ENCODE data around the gene TPRG1. TPM values are rescaled to one million over a fixed set of nuclear protein-coding genes. Genes with fewer than 3 reads are reported as not detected.

TPRG1 gene
- total and polyA plus RNA-seq, 2 of the 4 experiments (the other 2 are of a cell fraction) = 0.17 TPM; not detected in 1

- Histone ChIP-seq H3K4me1 (ENCODE audit: control insufficient read depth, insufficient read depth, low read length) (no peaks in the 10 kb centered on the region), H3K18ac (ENCODE audit: low read depth, low read length) (no peak overlapping the region), H3K9ac (ENCODE audit: low read depth, low read length) (no peak overlapping the region), H3K27ac (ENCODE audit: insufficient read depth, low read length) (no peak overlapping the region), H3K27me3 (ENCODE audit: control insufficient read depth, insufficient read depth, low read length) (peaks cover 9% of the 10 kb centered on the region), H3K9me1 (ENCODE audit: insufficient read depth, low read length) (no peaks in the 10 kb centered on the region), H4K5ac (ENCODE audit: low read depth, low read length) (no peak overlapping the region), H2BK20ac (ENCODE audit: low read depth, low read length) (no peak overlapping the region), H4K8ac (ENCODE audit: low read depth in 2 of 2, low read length in 2 of 2) (no peak overlapping the region), H4K91ac (ENCODE audit: insufficient read depth, low read depth, low read length) (no peak overlapping the region), H3K4ac (ENCODE audit: low read depth, low read length) (no peak overlapping the region), H3K4me3 (ENCODE audit: insufficient read depth, low read depth, low read length) (no peak overlapping the region), H3K23ac (ENCODE audit: low read depth, low read length) (no peak overlapping the region), H2AK9ac (replicated peaks; ENCODE audit: low read depth, low read length, poor library complexity) (no peak overlapping the region), H2AFZ (replicated peaks; ENCODE audit: low read length, poor library complexity) (no peak overlapping the region), H3K4me2 (ENCODE audit: low read depth, low read length) (no peak overlapping the region), H2BK15ac (ENCODE audit: low read depth, low read length) (no peak overlapping the region), H3K14ac (replicated peaks; ENCODE audit: low read depth, low read length) (no peak overlapping the region), H3K56ac (ENCODE audit: extremely low read depth, insufficient read depth, low read length) (no peak overlapping the region), H3K36me3 (ENCODE audit: control insufficient read depth, insufficient read depth, low read length) (no peaks in the 10 kb centered on the region), H3K79me1 (ENCODE audit: low read depth in 1 of 2, low read length in 2 of 2) (no peaks in the 10 kb centered on the region), H2BK5ac (ENCODE audit: low read depth, low read length, poor library complexity, severe bottlenecking) (no peak overlapping the region), H2AK5ac (ENCODE audit: low read depth, low read length) (no peak overlapping the region), H3K9me3 (ENCODE audit: control insufficient read depth, insufficient read depth, low read length) (no peaks in the 10 kb centered on the region), H2BK120ac (ENCODE audit: low read depth, low read length) (no peak overlapping the region), H4K20me1 (ENCODE audit: insufficient read depth, low read length) (no peaks in the 10 kb centered on the region)
- DNase-seq (no peak), ATAC-seq (ENCODE audit: low read depth) (no peak)
- ChIA-PET POLR2A (ENCODE audit: unreplicated experiment) (no interaction called here), CTCF (no interaction called here)
- no CpG with 5 or more reads among the region's 6 CpGs for WGBS, 2 experiments (ENCODE audit: extremely low coverage in 2 of 2, insufficient read length in 1 of 2)
- TF ChIP-seq NFE2L2 (IDR thresholded peaks at IDR 0.05; ENCODE audit: low read depth, low read length) (no peak), MAFK (IDR thresholded peaks at IDR 0.05; ENCODE audit: low read depth, low read length) (no peak), RAD21 (IDR thresholded peaks at IDR 0.05; ENCODE audit: low read length) (no peak), CEBPB (IDR thresholded peaks at IDR 0.05; ENCODE audit: low read depth, low read length) (no peak), MXI1 (IDR thresholded peaks at IDR 0.05; ENCODE audit: borderline replicate concordance, low read depth, low read length) (no peak), BHLHE40 (IDR thresholded peaks at IDR 0.05; ENCODE audit: low read depth, low read length) (no peak), CHD1 (IDR thresholded peaks at IDR 0.05; ENCODE audit: low read depth, low read length) (no peak)
- in situ Hi-C loops (cut with MboI; ENCODE audit: low sequenced_read_pairs) = no loop called here
- intact Hi-C loops (cut with micrococcal nuclease) = no loop called here
- dilution Hi-C loops (cut with HindIII; ENCODE audit: low sequenced_read_pairs, unreplicated experiment) = no loop called here
- BruUV-seq (replicated peaks) = no TSS peak
Measured at GRCh38 chr3:189165092-189165612, 6.6 kb upstream of the TPRG1 start.
